H9 (cell line): ENCODE data around the gene CPAMD8. TPM values are rescaled to one million over a fixed set of nuclear protein-coding genes. Genes with fewer than 3 reads are reported as not detected.

Experiments
- DNase-seq: peaks from one replicate; pipeline ENCODE4 v3.0.0-alpha.2; 2017
- H2AFZ ChIP-seq: one replicate; pipeline ENCODE4 v1.6.1; 2013; ENCODE audit warnings: mild to moderate bottlenecking, low read length, control low read depth, moderate library complexity
- H2AK5ac ChIP-seq: 2 replicates; pipeline ENCODE4 v1.6.1; 2013; ENCODE audit warnings: low read length, control low read depth, mixed read lengths; ENCODE audit not compliant: insufficient read length
- H2BK120ac ChIP-seq: one replicate; pipeline ENCODE4 v1.6.1; 2013; ENCODE audit warnings: low read depth, mild to moderate bottlenecking, low read length, control low read depth, inconsistent platforms; ENCODE audit not compliant: poor library complexity, severe bottlenecking
- H2BK12ac ChIP-seq: 2 replicates; pipeline ENCODE4 v1.6.1; 2013; ENCODE audit warnings: low read length, control low read depth, mixed read lengths, low read depth; ENCODE audit not compliant: insufficient read length
- H2BK15ac ChIP-seq: 2 replicates; pipeline ENCODE4 v1.6.1; 2013; ENCODE audit warnings: low read depth, low read length, control low read depth
- H2BK20ac ChIP-seq: one replicate; pipeline ENCODE4 v1.6.1; 2013; ENCODE audit warnings: low read depth, mild to moderate bottlenecking, low read length, control low read depth, inconsistent platforms; ENCODE audit not compliant: poor library complexity, severe bottlenecking
- H2BK5ac ChIP-seq: 2 replicates; pipeline ENCODE4 v1.6.1; 2013; ENCODE audit warnings: low read length, control low read depth, mixed read lengths; ENCODE audit not compliant: insufficient read length
- H3K14ac ChIP-seq: 2 replicates; pipeline ENCODE4 v1.6.1; 2013; ENCODE audit warnings: low read length, control low read depth; ENCODE audit not compliant: insufficient read depth
- H3K18ac ChIP-seq: 2 replicates; pipeline ENCODE4 v1.6.1; 2013; ENCODE audit warnings: low read depth, mild to moderate bottlenecking, mixed read lengths, low read length, control low read depth; ENCODE audit not compliant: insufficient read length
- H3K23ac ChIP-seq: 2 replicates; pipeline ENCODE4 v1.6.1; 2013; ENCODE audit warnings: low read length, control low read depth, mixed read lengths, low read depth; ENCODE audit not compliant: insufficient read length
- H3K23me2 ChIP-seq: 2 replicates; pipeline ENCODE4 v1.6.1; 2013; ENCODE audit warnings: low read depth, mild to moderate bottlenecking, mixed read lengths, low read length, control low read depth; ENCODE audit not compliant: insufficient read length, poor library complexity, severe bottlenecking
- H3K27ac ChIP-seq: 2 replicates; pipeline ENCODE4 v1.5.1; 2013; ENCODE audit warnings: low read length, control low read depth, mixed read lengths, low read depth; ENCODE audit not compliant: insufficient read length
- H3K27me3 ChIP-seq: 2 replicates; pipeline ENCODE4 v1.6.1; 2013; ENCODE audit warnings: low read length, control low read depth, inconsistent platforms; ENCODE audit not compliant: insufficient read depth
- H3K4ac ChIP-seq: 2 replicates; pipeline ENCODE4 v1.6.1; 2013; ENCODE audit warnings: low read depth, mild to moderate bottlenecking, control low read depth, inconsistent platforms, low read length, moderate library complexity
- H3K4me1 ChIP-seq: 2 replicates; pipeline ENCODE4 v1.6.1; 2013; ENCODE audit warnings: low read length, control low read depth, inconsistent platforms; ENCODE audit not compliant: insufficient read depth
- H3K4me2 ChIP-seq: 2 replicates; pipeline ENCODE4 v1.6.1; 2013; ENCODE audit warnings: low read length, control low read depth, mixed read lengths; ENCODE audit not compliant: insufficient read length, insufficient read depth
- H3K56ac ChIP-seq: 2 replicates; pipeline ENCODE4 v1.6.1; 2013; ENCODE audit warnings: low read depth, mild to moderate bottlenecking, mixed read lengths, low read length, control low read depth; ENCODE audit not compliant: insufficient read length
- H3K79me1 ChIP-seq: 2 replicates; pipeline ENCODE4 v1.6.1; 2013; ENCODE audit warnings: low read depth, mild to moderate bottlenecking, moderate library complexity, low read length, control low read depth, inconsistent platforms; ENCODE audit not compliant: insufficient read depth, poor library complexity, severe bottlenecking
- H3K79me2 ChIP-seq: 2 replicates; pipeline ENCODE4 v1.6.1; 2013; ENCODE audit warnings: low read length, control low read depth, inconsistent platforms; ENCODE audit not compliant: insufficient read depth
- H3K9ac ChIP-seq: 2 replicates; pipeline ENCODE4 v1.6.1; 2013; ENCODE audit warnings: low read length, control low read depth, mixed read lengths; ENCODE audit not compliant: insufficient read length; ENCODE audit errors: extremely low read depth
- H3K9me3 ChIP-seq: one replicate; pipeline ENCODE4 v1.6.1; 2013; ENCODE audit warnings: low read depth, low read length, inconsistent platforms; ENCODE audit not compliant: control insufficient read depth
- H3T11ph ChIP-seq: one replicate; pipeline ENCODE4 v1.6.1; 2013; ENCODE audit warnings: mild to moderate bottlenecking, low read length, control low read depth, inconsistent platforms
- H4K20me1 ChIP-seq: one replicate; pipeline ENCODE4 v1.6.1; 2013; ENCODE audit not compliant: control insufficient read depth, insufficient read length, insufficient read depth
- H4K5ac ChIP-seq: 2 replicates; pipeline ENCODE4 v1.6.1; 2013; ENCODE audit warnings: low read depth, mild to moderate bottlenecking, mixed read lengths, low read length, control low read depth; ENCODE audit not compliant: insufficient read length
- H4K8ac ChIP-seq: replicated peaks from 2 replicates; pipeline ENCODE4 v1.6.1; 2013; ENCODE audit warnings: low read length, control low read depth, mixed read lengths, low read depth; ENCODE audit not compliant: insufficient read length
- H4K91ac ChIP-seq: 2 replicates; pipeline ENCODE4 v1.6.1; 2013; ENCODE audit warnings: low read depth, mild to moderate bottlenecking, moderate library complexity, mixed read lengths, low read length, control low read depth; ENCODE audit not compliant: insufficient read length
- H3K27ac Mint-ChIP-seq, 3 experiments: 2 replicates in 2 of 3; 3 replicates in 1 of 3; pipeline ENCODE4 v1.8.0; 2020 to 2021; ENCODE audit warnings: mixed read lengths in 3 of 3, mild to moderate bottlenecking in 1 of 3, moderate library complexity in 1 of 3
- H3K27me3 Mint-ChIP-seq: 2 replicates; pipeline ENCODE4 v1.8.0; 2021; ENCODE audit warnings: low read depth, mild to moderate bottlenecking, moderate library complexity, mixed read lengths
- H3K36me3 Mint-ChIP-seq, 3 experiments: 2 replicates in 2 of 3; 3 replicates in 1 of 3; pipeline ENCODE4 v1.8.0; 2020 to 2021; ENCODE audit warnings: low read depth in 3 of 3, mixed read lengths in 3 of 3; ENCODE audit not compliant: insufficient read depth in 1 of 3
- H3K4me1 Mint-ChIP-seq, 2 experiments: 2 replicates each; pipeline ENCODE4 v1.8.0; 2020; ENCODE audit warnings: mixed read lengths in 2 of 2
- H3K4me3 Mint-ChIP-seq, 2 experiments: 2 replicates in 1 of 2; 3 replicates in 1 of 2; pipeline ENCODE4 v1.8.0; 2020 to 2021; ENCODE audit warnings: mild to moderate bottlenecking in 2 of 2, mixed read lengths in 2 of 2, moderate library complexity in 1 of 2
- H3K9me3 Mint-ChIP-seq, 2 experiments: 2 replicates in 1 of 2; 3 replicates in 1 of 2; pipeline ENCODE4 v1.8.0; 2020; ENCODE audit warnings: mild to moderate bottlenecking in 2 of 2, mixed read lengths in 2 of 2, moderate library complexity in 1 of 2
- WGBS: extraction: QIAGEN DNeasy Blood & Tissue Kit; methylation state at CpG from one replicate; pipeline ENCODE4 v1.1.7; 2013; ENCODE audit warnings: missing lambda C conversion rate, low lambda C conversion rate, mixed read lengths; ENCODE audit not compliant: insufficient read length; ENCODE audit errors: extremely low coverage; 5-methylcytosine and 5-hydroxymethylcytosine counted together
- total RNA-seq: library from RNA; stranded (reverse); gene quantifications from 2 replicates; pipeline ENCODE4 v1.2.1, GENCODE V29; 2021
- TF ChIP-seq, protein P1 (sequence below): fragments of 200-600 bp; sonication (generic); conservative IDR thresholded peaks from 3 replicates; pipeline ENCODE4 v1.8.0; 2021; ENCODE audit warnings: antibody characterized with exemption, mild to moderate bottlenecking

CPAMD8 gene
- total RNA-seq, 1 experiment from 2014 or later = 12.0 TPM

DNA sequence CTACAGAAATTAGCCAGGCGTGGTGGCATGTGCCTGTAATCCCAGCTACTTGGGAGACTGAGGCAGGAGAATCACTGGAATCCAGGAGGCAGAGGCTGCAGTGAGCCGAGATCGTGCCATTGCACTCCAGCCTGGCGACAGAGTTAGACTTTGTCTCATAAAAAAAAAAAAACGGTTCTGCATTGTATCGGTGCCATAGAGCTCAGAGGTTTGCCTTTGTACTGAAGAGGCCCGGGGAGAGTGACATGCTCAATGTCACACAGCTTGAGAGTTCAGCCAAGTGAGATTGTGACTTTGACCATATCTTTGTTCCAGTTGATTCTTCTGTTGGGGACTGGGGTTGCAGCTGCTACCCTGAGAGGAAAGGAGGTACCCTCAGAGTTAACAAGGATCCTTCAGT, 44.3 kb upstream of the CPAMD8 start:
- Histone ChIP-seq H3T11ph (no peak overlapping the region), H3K4me2 (no peak overlapping the region), H4K20me1 (no peaks in the 10 kb centered on the region), H3K9me3 (no peaks in the 10 kb centered on the region), H2BK12ac (no peak overlapping the region), H3K4me1 (peaks cover 4% of the 10 kb centered on the region; the same call in 1 of the 2 replicates), H3K23ac (no peak overlapping the region), H2BK15ac (no peak overlapping the region), H2BK120ac (no peak overlapping the region), H3K27me3 (no peaks in the 10 kb centered on the region), H3K79me2 (peaks cover 3% of the 10 kb centered on the region; the same call in 1 of the 2 replicates), H4K5ac (no peak overlapping the region), H2AK5ac (no peak overlapping the region), H2BK20ac (no peak overlapping the region), H3K27ac (no peak overlapping the region), H3K23me2 (peaks cover 6% of the 10 kb centered on the region), H2BK5ac (no peak overlapping the region), H4K8ac (no peak overlapping the region), H2AFZ (no peak overlapping the region), H3K18ac (no peak overlapping the region), H3K14ac (no peak overlapping the region), H3K56ac (no peak overlapping the region), H3K79me1 (peaks cover 3% of the 10 kb centered on the region), H4K91ac (no peak overlapping the region), H3K4ac (no peak overlapping the region), H3K9ac (no peak overlapping the region)
- Mint-ChIP-seq H3K9me3 (no peaks in the 10 kb centered on the region), H3K4me3 (no peak overlapping the region; a peak in 1 of 5 replicates), H3K4me1 (peaks cover 34 to 37% of the 10 kb centered on the region in 2 experiments), H3K27me3 (no peaks in the 10 kb centered on the region), H3K36me3 (peaks cover 31 to 57% (median 50%) of the 10 kb centered on the region in 3 experiments), H3K27ac (peak overlapping the region in 2 of 3 experiments; percentile 3 to 74; a peak in 1 of 7 replicates)
- TF ChIP-seq, protein P1, sequence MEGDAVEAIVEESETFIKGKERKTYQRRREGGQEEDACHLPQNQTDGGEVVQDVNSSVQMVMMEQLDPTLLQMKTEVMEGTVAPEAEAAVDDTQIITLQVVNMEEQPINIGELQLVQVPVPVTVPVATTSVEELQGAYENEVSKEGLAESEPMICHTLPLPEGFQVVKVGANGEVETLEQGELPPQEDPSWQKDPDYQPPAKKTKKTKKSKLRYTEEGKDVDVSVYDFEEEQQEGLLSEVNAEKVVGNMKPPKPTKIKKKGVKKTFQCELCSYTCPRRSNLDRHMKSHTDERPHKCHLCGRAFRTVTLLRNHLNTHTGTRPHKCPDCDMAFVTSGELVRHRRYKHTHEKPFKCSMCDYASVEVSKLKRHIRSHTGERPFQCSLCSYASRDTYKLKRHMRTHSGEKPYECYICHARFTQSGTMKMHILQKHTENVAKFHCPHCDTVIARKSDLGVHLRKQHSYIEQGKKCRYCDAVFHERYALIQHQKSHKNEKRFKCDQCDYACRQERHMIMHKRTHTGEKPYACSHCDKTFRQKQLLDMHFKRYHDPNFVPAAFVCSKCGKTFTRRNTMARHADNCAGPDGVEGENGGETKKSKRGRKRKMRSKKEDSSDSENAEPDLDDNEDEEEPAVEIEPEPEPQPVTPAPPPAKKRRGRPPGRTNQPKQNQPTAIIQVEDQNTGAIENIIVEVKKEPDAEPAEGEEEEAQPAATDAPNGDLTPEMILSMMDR = no peak
- no peak for DNase-seq
- no CpG with 5 or more reads among the region's 7 CpGs for WGBS
